Keratinocyte (primary cell): ENCODE data around the gene ADCY5. TPM values are rescaled to one million over a fixed set of nuclear protein-coding genes. Genes with fewer than 3 reads are reported as not detected.

Experiments
- DNase-seq: peaks from one replicate; pipeline ENCODE4 v3.0.0-alpha.2; 2011; ENCODE audit warnings: low read depth, missing footprints, low spot score
- FAIRE-seq: peaks from 2 replicates; lab custom pipeline; 2011; peaks lifted over from hg19 to GRCh38; lab: Jason Lieb, UNC
- H2AFZ ChIP-seq: 2 replicates; pipeline ENCODE4 v1.6.0; 2012; ENCODE audit warnings: low read length, control low read depth, inconsistent platforms; ENCODE audit not compliant: control insufficient read depth
- H3K27ac ChIP-seq: 2 replicates; pipeline ENCODE4 v1.5.1; 2011; ENCODE audit warnings: low read length; ENCODE audit not compliant: control insufficient read depth, insufficient read depth
- H3K27me3 ChIP-seq: 3 replicates; pipeline ENCODE4 v1.6.0; 2011; ENCODE audit warnings: low read length; ENCODE audit not compliant: control insufficient read depth, insufficient read depth; ENCODE audit errors: extremely low read depth
- H3K36me3 ChIP-seq, 2 experiments: 2 replicates in 1 of 2; 3 replicates in 1 of 2; pipeline ENCODE4 v1.5.1; 2011; ENCODE audit warnings: low read length in 2 of 2, mild to moderate bottlenecking in 1 of 2; ENCODE audit not compliant: control insufficient read depth in 2 of 2, insufficient read depth in 2 of 2; ENCODE audit errors: extremely low read depth in 1 of 2
- H3K4me1 ChIP-seq: 3 replicates; pipeline ENCODE4 v1.5.1; 2011; ENCODE audit warnings: low read length; ENCODE audit not compliant: control insufficient read depth, insufficient read depth; ENCODE audit errors: extremely low read depth
- H3K4me2 ChIP-seq: 3 replicates; pipeline ENCODE4 v1.6.0; 2011; ENCODE audit warnings: low read depth, low read length; ENCODE audit not compliant: control insufficient read depth, insufficient read depth; ENCODE audit errors: extremely low read depth
- H3K4me3 ChIP-seq, 3 experiments: fragments of 200-600 bp in 1 of 3; sonication (generic) in 1 of 3; 2 replicates in 2 of 3; 3 replicates in 1 of 3; pipeline ENCODE4 v1.5.1; 2011 to 2016; ENCODE audit warnings: low read length in 3 of 3, mild to moderate bottlenecking in 3 of 3, control low read depth in 2 of 3, inconsistent platforms in 1 of 3, low read depth in 1 of 3, mixed read lengths in 1 of 3, mixed run types in 1 of 3, moderate library complexity in 1 of 3; ENCODE audit not compliant: control insufficient read depth in 2 of 3, insufficient read depth in 2 of 3; ENCODE audit errors: extremely low read depth in 1 of 3
- H3K79me2 ChIP-seq: 2 replicates; pipeline ENCODE4 v1.6.0; 2012; ENCODE audit warnings: low read length; ENCODE audit not compliant: control insufficient read depth, insufficient read depth
- H3K9ac ChIP-seq: 3 replicates; pipeline ENCODE4 v1.6.0; 2011; ENCODE audit warnings: low read length; ENCODE audit not compliant: control insufficient read depth, insufficient read depth; ENCODE audit errors: extremely low read depth
- H3K9me1 ChIP-seq: 3 replicates; pipeline ENCODE4 v1.6.0; 2011; ENCODE audit warnings: low read length; ENCODE audit not compliant: control insufficient read depth, insufficient read depth; ENCODE audit errors: extremely low read depth
- H3K9me3 ChIP-seq: 2 replicates; pipeline ENCODE4 v1.5.1; 2012; ENCODE audit warnings: low read depth, low read length; ENCODE audit not compliant: control insufficient read depth
- H4K20me1 ChIP-seq: 3 replicates; pipeline ENCODE4 v1.6.0; 2011; ENCODE audit warnings: low read length; ENCODE audit not compliant: control insufficient read depth, insufficient read depth; ENCODE audit errors: extremely low read depth
- CTCF ChIP-seq, 3 experiments: IDR thresholded peaks in 1 of 3; conservative IDR thresholded peaks in 1 of 3; optimal IDR thresholded peaks in 1 of 3; 2 replicates in 2 of 3; 3 replicates in 1 of 3; pipeline versions ENCODE3 to v1.5.1; 2011; ENCODE audit warnings: low read length in 3 of 3, mild to moderate bottlenecking in 3 of 3, moderate library complexity in 2 of 3, control low read depth in 1 of 3, inconsistent platforms in 1 of 3; ENCODE audit not compliant: insufficient read depth in 2 of 3; ENCODE audit errors: extremely low read depth in 1 of 3
- EZH2 ChIP-seq: IDR thresholded peaks from one replicate; pipeline ENCODE4 v1.6.1; 2012; ENCODE audit warnings: inconsistent platforms, mild to moderate bottlenecking, low read length, moderate library complexity
- dilution Hi-C: fragments of 300-500 bp; cut with MboI; formaldehyde crosslinking; loops from one replicate; pipeline ENCODE4 v1.7.0; 2020; ENCODE audit warnings: low sequenced_read_pairs; ENCODE audit not compliant: extremely low pct_ligation_motif_present
- polyA plus RNA-seq, 5 experiments: library from polyadenylated mRNA; depleted of rRNA in 3 of 5; stranded (reverse) in 3 of 5; stranded (forward) in 1 of 5; unstranded in 1 of 5; fragments of >200 nt; gene quantifications; 1 replicate in 1 of 5; 2 replicates in 3 of 5; 3 replicates in 1 of 5; pipeline versions ENCODE4 v1.2.1 to v1.2.3, GENCODE V29; 2011 to 2012; ENCODE audit warnings: missing spikeins in 2 of 5, low read depth in 1 of 5, low replicate concordance in 1 of 5

Gene ADCY5
- polyA plus RNA-seq, 1 donor (not counting 4 experiments of a cell fraction or from before 2014, with no cell fraction given) = not detected

- Histone ChIP-seq H3K4me1 (no peaks in the 10 kb centered on the region), H3K27me3 (peaks cover 27% of the 10 kb centered on the region), H3K4me2 (no peak overlapping the region), H3K9me1 (no peaks in the 10 kb centered on the region), H3K36me3 (no peaks in the 10 kb centered on the region), H3K9ac (no peak overlapping the region), H3K4me3 (no peak overlapping the region), H3K27ac (no peak overlapping the region), H4K20me1 (no peaks in the 10 kb centered on the region), H3K79me2 (no peaks in the 10 kb centered on the region), H3K9me3 (no peaks in the 10 kb centered on the region), H2AFZ (no peak overlapping the region)
- dilution Hi-C loops = no loop called here
- no peak for DNase-seq
- no peak for FAIRE-seq
- TF ChIP-seq EZH2 = no peak
- no peak for TF ChIP-seq CTCF (optimal IDR thresholded peaks at IDR 0.05 in 1 of 3, IDR thresholded peaks at IDR 0.05 in 1 of 3, conservative IDR thresholded peaks at IDR 0.05 in 1 of 3; ENCODE audit: extremely low read depth in 1 of 3, insufficient read depth in 2 of 3, low read length in 3 of 3)
Observed at GRCh38 chr3:123414973-123415775, 33.7 kb downstream of the ADCY5 start.

- DNase-seq (no peak), FAIRE-seq (no peak)
- H3K4me1 ChIP-seq = no peaks in the 10 kb centered on the region
- peaks cover 27% of the 10 kb centered on the region for H3K27me3 ChIP-seq
- H3K9ac ChIP-seq = no peak overlapping the region
- H3K4me3 ChIP-seq = no peak overlapping the region
- H3K9me3 ChIP-seq = no peaks in the 10 kb centered on the region
- no peaks in the 10 kb centered on the region for H3K36me3 ChIP-seq
- H3K27ac ChIP-seq = no peak overlapping the region
- dilution Hi-C loops = no loop called here
- H2AFZ ChIP-seq = no peak overlapping the region
- H3K79me2 ChIP-seq = no peaks in the 10 kb centered on the region
- no peak overlapping the region for H3K4me2 ChIP-seq
- H3K9me1 ChIP-seq = no peaks in the 10 kb centered on the region
- TF ChIP-seq CTCF (optimal IDR thresholded peaks at IDR 0.05 in 1 of 3, IDR thresholded peaks at IDR 0.05 in 1 of 3, conservative IDR thresholded peaks at IDR 0.05 in 1 of 3; ENCODE audit: extremely low read depth in 1 of 3, insufficient read depth in 2 of 3, low read length in 3 of 3) (no peak), EZH2 (no peak)
- H4K20me1 ChIP-seq = no peaks in the 10 kb centered on the region
Observed at GRCh38 chr3:123412811-123413604, 35.9 kb downstream of the ADCY5 start.
